A673 (cell line): ENCODE results near the gene YARS2. TPM values are rescaled to one million over a fixed set of nuclear protein-coding genes. Genes with fewer than 3 reads are reported as not detected.

Experiments used
- BruUV-seq: library from RNA; stranded (reverse); fragments of 400-500 nt; replicated peaks from 2 replicates; lab custom pipeline; 2021; lab: Mats Ljungman, UMichigan
- CTCF ChIA-PET: fragments of 300-600 bp; sonication (Branson Sonifier 250); formaldehyde crosslinking; loops from one replicate; lab custom pipeline; 2022; ENCODE audit warnings: antibody characterized with exemption; lab: Charles Lee
- POLR2A ChIA-PET: fragments of 300-600 bp; sonication (Branson Sonifier 250); formaldehyde crosslinking; loops from one replicate; lab custom pipeline; 2022; ENCODE audit warnings: antibody characterized with exemption; ENCODE audit not compliant: low non-redundant PET; lab: Charles Lee
- DNase-seq: peaks from one replicate; pipeline ENCODE4 v3.0.0-alpha.2; 2015; ENCODE audit warnings: low spot score
- H3K27ac ChIP-seq: fragments of 200-600 bp; sonication (generic); 2 replicates; pipeline ENCODE4 v1.5.1; 2016; ENCODE audit warnings: mixed run types, low read depth, mild to moderate bottlenecking, mixed read lengths, antibody characterized with exemption, low read length; ENCODE audit not compliant: poor library complexity, severe bottlenecking
- H3K27me3 ChIP-seq: fragments of 200-600 bp; sonication (generic); replicated peaks from 2 replicates; pipeline ENCODE4 v1.6.1; 2017; ENCODE audit warnings: mixed run types, low read depth, mild to moderate bottlenecking, mixed read lengths, antibody characterized with exemption, low read length; ENCODE audit not compliant: insufficient read depth, poor library complexity
- H3K36me3 ChIP-seq: fragments of 200-600 bp; sonication (generic); 2 replicates; pipeline ENCODE4 v1.6.1; 2016; ENCODE audit warnings: mixed run types, mild to moderate bottlenecking, mixed read lengths, antibody characterized with exemption, low read length; ENCODE audit not compliant: insufficient read depth, poor library complexity, severe bottlenecking
- H3K4me1 ChIP-seq: fragments of 200-600 bp; sonication (generic); 2 replicates; pipeline ENCODE4 v1.6.1; 2017; ENCODE audit warnings: mixed run types, mild to moderate bottlenecking, mixed read lengths, antibody characterized with exemption, low read length; ENCODE audit not compliant: insufficient read depth, poor library complexity, severe bottlenecking
- H3K4me3 ChIP-seq: fragments of 200-600 bp; sonication (generic); 2 replicates; pipeline ENCODE4 v1.5.1; 2016; ENCODE audit warnings: low read depth, mixed run types, mild to moderate bottlenecking, mixed read lengths, low read length; ENCODE audit not compliant: poor library complexity, severe bottlenecking
- H3K9me3 ChIP-seq: fragments of 200-600 bp; sonication (generic); 2 replicates; pipeline ENCODE4 v1.6.1; 2016; ENCODE audit warnings: mixed run types, low read depth, mild to moderate bottlenecking, mixed read lengths, antibody characterized with exemption, low read length; ENCODE audit not compliant: poor library complexity, severe bottlenecking
- CTCF ChIP-seq: fragments of 300-800, 200-600 bp; sonication (generic); conservative IDR thresholded peaks from 2 replicates; pipeline ENCODE4 v1.5.1; 2017; ENCODE audit warnings: low read depth, mild to moderate bottlenecking, antibody characterized with exemption, low read length, moderate library complexity, mixed read lengths
- EZH2 ChIP-seq: fragments of 200-600 bp; sonication (generic); IDR thresholded peaks from 2 replicates; pipeline ENCODE4 v1.6.1; 2017; ENCODE audit warnings: borderline replicate concordance, low read depth, mild to moderate bottlenecking, mixed read lengths, antibody characterized with exemption, low read length; ENCODE audit not compliant: poor library complexity, severe bottlenecking
- intact Hi-C: fragments of 100-400 bp; cut with micrococcal nuclease; formaldehyde crosslinking; loops from one replicate; pipeline ENCODE4 v1.10.0; 2022; ENCODE audit not compliant: unreplicated experiment
- total RNA-seq: library from RNA; stranded (reverse); gene quantifications from 2 replicates; pipeline ENCODE4 v1.2.3, GENCODE V29; 2021

Gene YARS2
- total RNA-seq, 1 experiment from 2014 or later: 29.4 TPM

- H3K36me3 ChIP-seq: no peaks in the 10 kb centered on the region
- H3K27ac ChIP-seq: no peak overlapping the region
- POLR2A ChIA-PET: no interaction called here
- no peaks in the 10 kb centered on the region for H3K4me1 ChIP-seq
- no peaks in the 10 kb centered on the region for H3K27me3 ChIP-seq
- TF ChIP-seq CTCF: no peak
- no peak for TF ChIP-seq EZH2
- BruUV-seq: no TSS peak
- intact Hi-C loops: no loop called here
- CTCF ChIA-PET: no interaction called here
- no peak for DNase-seq
- no peaks in the 10 kb centered on the region for H3K9me3 ChIP-seq
- no peak overlapping the region for H3K4me3 ChIP-seq
Measured at GRCh38 chr12:32794281-32794680, 38.6 kb upstream of the YARS2 start.

- ChIA-PET CTCF (no interaction called here), POLR2A (no interaction called here)
- DNase-seq: no peak
- H3K4me3 ChIP-seq: no peak overlapping the region
- no peaks in the 10 kb centered on the region for H3K9me3 ChIP-seq
- TF ChIP-seq EZH2: no peak
- H3K36me3 ChIP-seq: no peaks in the 10 kb centered on the region
- H3K4me1 ChIP-seq: no peaks in the 10 kb centered on the region
- no peaks in the 10 kb centered on the region for H3K27me3 ChIP-seq
- intact Hi-C loops: no loop called here
- no TSS peak for BruUV-seq
- H3K27ac ChIP-seq: no peak overlapping the region
Measured at GRCh38 chr12:32789916-32790315, 34.2 kb upstream of the YARS2 start.

GRCh38 chr12:32789446-32789845, 33.7 kb upstream of the YARS2 start:
- no peak for TF ChIP-seq EZH2
- TF ChIP-seq CTCF: no peak
- ChIA-PET CTCF (no interaction called here), POLR2A (no interaction called here)
- H3K27ac ChIP-seq: no peak overlapping the region
- H3K9me3 ChIP-seq: no peaks in the 10 kb centered on the region
- no peaks in the 10 kb centered on the region for H3K4me1 ChIP-seq
- H3K27me3 ChIP-seq: no peaks in the 10 kb centered on the region
- no peak overlapping the region for H3K4me3 ChIP-seq
- intact Hi-C loops: no loop called here
- BruUV-seq: no TSS peak
- H3K36me3 ChIP-seq: no peaks in the 10 kb centered on the region
- DNase-seq: no peak

GRCh38 chr12:32788405-32788804, 32.7 kb upstream of the YARS2 start:
- CTCF ChIA-PET: no interaction called here

More at GRCh38 chr12:32788405-32788804, 32.7 kb upstream of the YARS2 start:
- POLR2A ChIA-PET: no interaction called here
- no peaks in the 10 kb centered on the region for H3K27me3 ChIP-seq
- no peak for DNase-seq
- intact Hi-C loops: no loop called here
- no TSS peak for BruUV-seq
- no peak overlapping the region for H3K4me3 ChIP-seq
- H3K9me3 ChIP-seq: no peaks in the 10 kb centered on the region
- no peaks in the 10 kb centered on the region for H3K4me1 ChIP-seq
- H3K36me3 ChIP-seq: no peaks in the 10 kb centered on the region
- H3K27ac ChIP-seq: no peak overlapping the region
- TF ChIP-seq CTCF (no peak), EZH2 (no peak)
